HL-60 (cell line): ENCODE measurements around the gene PRELID2.

Experiments
- DNase-seq, 2 experiments: peaks; one replicate each; pipeline ENCODE4 v3.0.0-alpha.2; 2010 to 2020; ENCODE audit warnings: low read depth in 1 of 2, low spot score in 1 of 2
- H3K27ac ChIP-seq: fragments of 250-450 bp; sonication (Bioruptor Pico); replicated peaks from 2 replicates; pipeline ENCODE4 v1.5.1; 2020; ENCODE audit warnings: mild to moderate bottlenecking, moderate library complexity
- H3K27me3 ChIP-seq: fragments of 250-450 bp; sonication (Bioruptor Pico); 2 replicates; pipeline ENCODE4 v1.5.1; 2021; ENCODE audit warnings: mild to moderate bottlenecking, moderate library complexity; ENCODE audit not compliant: insufficient read depth, poor library complexity, severe bottlenecking
- H3K4me3 ChIP-seq: replicated peaks from 2 replicates; pipeline ENCODE4 v1.5.1; 2011; ENCODE audit warnings: mild to moderate bottlenecking, control low read depth, low read length; ENCODE audit not compliant: insufficient read depth
- CTCF ChIP-seq: IDR thresholded peaks from one replicate; pipeline ENCODE4 v1.5.1; 2011; ENCODE audit warnings: low read length, control low read depth, inconsistent platforms; ENCODE audit not compliant: insufficient read depth
- GABPA ChIP-seq: IDR thresholded peaks from 2 replicates; pipeline ENCODE4 v1.6.1; 2012; ENCODE audit warnings: low read depth
- POLR2AphosphoS5 ChIP-seq: IDR thresholded peaks from 2 replicates; pipeline ENCODE4 v1.6.1; 2012; ENCODE audit warnings: low read depth
- REST ChIP-seq: IDR thresholded peaks from 2 replicates; pipeline ENCODE4 v1.6.1; 2012; ENCODE audit warnings: low read depth; ENCODE audit not compliant: insufficient replicate concordance
- SPI1 ChIP-seq: IDR thresholded peaks from 2 replicates; pipeline ENCODE4 v1.6.1; 2012; ENCODE audit warnings: low read depth, mild to moderate bottlenecking, borderline replicate concordance

The PRELID2 gene

GRCh38 chr5:145830594-145830993, 4.5 kb downstream of the PRELID2 start:
- Histone ChIP-seq H3K4me3 (no peak overlapping the region), H3K27me3 (peaks cover 19% of the 10 kb centered on the region), H3K27ac (no peak overlapping the region)
- no peak for DNase-seq
- no peak for TF ChIP-seq SPI1
- no peak for TF ChIP-seq CTCF
- no peak for TF ChIP-seq POLR2AphosphoS5
- no peak for TF ChIP-seq REST
- TF ChIP-seq GABPA, result no peak

GRCh38 chr5:145829708-145830361, 5.3 kb downstream of the PRELID2 start:
- TF ChIP-seq REST (no peak), SPI1 (no peak), POLR2AphosphoS5 (no peak)
- no peak overlapping the region for H3K4me3 ChIP-seq
- no peak for DNase-seq
- peaks cover 12% of the 10 kb centered on the region for H3K27me3 ChIP-seq
- no peak overlapping the region for H3K27ac ChIP-seq

- no peak overlapping the region for H3K27ac ChIP-seq
- DNase-seq, result no peak
- TF ChIP-seq CTCF, result no peak
- TF ChIP-seq GABPA, result no peak
- no peak for TF ChIP-seq REST
- TF ChIP-seq SPI1, result no peak
- TF ChIP-seq POLR2AphosphoS5, result no peak
- no peak overlapping the region for H3K4me3 ChIP-seq
- H3K27me3 ChIP-seq, result peaks cover 2% of the 10 kb centered on the region
These were observed 8.1 kb downstream of the PRELID2 start for GRCh38 chr5:145826895-145827674.
